GM12873 (cell line): ENCODE results near the gene GOLT1B.

Experiments used
- TF ChIP-seq, protein P1 (sequence below): IDR thresholded peaks from 2 replicates; pipeline ENCODE4 v1.5.1; 2012; ENCODE audit warnings: low read depth, mild to moderate bottlenecking, moderate library complexity, low read length, control low read depth; ENCODE audit not compliant: insufficient read depth; ENCODE audit errors: missing control alignments

GOLT1B gene

DNA sequence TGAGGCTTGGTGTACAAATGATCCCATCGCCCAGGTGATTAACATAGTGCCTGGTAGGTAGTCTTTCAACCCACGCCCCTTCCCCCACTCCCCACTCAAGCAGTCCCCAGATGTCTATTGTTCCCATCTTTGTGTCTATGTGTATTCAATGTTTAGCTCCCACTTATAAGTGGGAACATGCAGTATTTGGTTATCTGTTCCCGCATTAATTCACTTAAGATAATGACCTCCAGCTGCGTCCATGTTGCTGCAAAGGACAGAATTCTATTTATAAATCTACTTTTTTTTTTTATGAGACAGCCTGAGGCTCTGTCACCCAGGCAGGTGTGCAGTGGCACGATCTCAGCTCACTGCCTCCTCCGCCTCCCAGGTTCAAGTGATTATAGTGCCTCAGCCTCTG lies 40.2 kb downstream of the GOLT1B start:
- TF ChIP-seq, protein P1, sequence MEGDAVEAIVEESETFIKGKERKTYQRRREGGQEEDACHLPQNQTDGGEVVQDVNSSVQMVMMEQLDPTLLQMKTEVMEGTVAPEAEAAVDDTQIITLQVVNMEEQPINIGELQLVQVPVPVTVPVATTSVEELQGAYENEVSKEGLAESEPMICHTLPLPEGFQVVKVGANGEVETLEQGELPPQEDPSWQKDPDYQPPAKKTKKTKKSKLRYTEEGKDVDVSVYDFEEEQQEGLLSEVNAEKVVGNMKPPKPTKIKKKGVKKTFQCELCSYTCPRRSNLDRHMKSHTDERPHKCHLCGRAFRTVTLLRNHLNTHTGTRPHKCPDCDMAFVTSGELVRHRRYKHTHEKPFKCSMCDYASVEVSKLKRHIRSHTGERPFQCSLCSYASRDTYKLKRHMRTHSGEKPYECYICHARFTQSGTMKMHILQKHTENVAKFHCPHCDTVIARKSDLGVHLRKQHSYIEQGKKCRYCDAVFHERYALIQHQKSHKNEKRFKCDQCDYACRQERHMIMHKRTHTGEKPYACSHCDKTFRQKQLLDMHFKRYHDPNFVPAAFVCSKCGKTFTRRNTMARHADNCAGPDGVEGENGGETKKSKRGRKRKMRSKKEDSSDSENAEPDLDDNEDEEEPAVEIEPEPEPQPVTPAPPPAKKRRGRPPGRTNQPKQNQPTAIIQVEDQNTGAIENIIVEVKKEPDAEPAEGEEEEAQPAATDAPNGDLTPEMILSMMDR = no peak

DNA sequence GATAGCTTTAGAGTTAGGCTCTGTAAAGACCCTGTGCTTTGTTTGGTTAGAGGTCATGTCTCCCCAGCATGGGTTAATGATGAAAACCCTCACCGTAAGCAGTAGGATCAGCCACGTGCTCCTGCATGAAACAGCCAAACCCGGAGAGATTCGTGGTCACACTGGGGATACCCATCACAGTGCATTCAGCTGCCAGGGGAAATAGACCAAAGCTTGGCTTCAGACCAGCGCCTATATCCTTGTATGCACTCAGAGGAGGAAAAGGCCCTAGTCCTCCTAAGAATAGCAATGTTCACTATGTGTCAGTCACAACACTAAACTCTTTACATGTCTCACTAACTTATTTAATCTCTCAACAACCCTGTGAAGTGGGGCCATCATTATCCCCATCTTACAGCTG lies 40.8 kb downstream of the GOLT1B start:
- TF ChIP-seq, protein P1 = no peak

DNA sequence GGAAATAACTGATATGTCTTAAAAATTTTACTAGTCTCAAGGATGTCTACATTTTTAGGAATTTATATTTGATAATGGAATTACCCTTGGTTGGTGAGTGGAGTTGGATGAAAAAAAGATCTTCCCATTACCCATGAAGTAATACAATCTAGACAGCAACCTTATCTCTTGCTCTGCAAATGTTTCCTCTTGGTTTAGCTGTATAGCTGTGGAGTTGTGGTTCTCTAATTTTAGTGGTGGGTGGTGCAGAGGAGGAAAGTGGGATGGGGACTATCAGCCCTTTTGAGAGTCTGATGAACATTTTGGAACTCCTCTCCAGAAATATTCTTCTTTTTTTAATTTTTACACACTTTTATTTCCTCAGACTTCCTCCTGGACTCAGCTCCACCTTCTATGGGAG lies 41.6 kb downstream of the GOLT1B start:
- TF ChIP-seq, protein P1 = no peak

DNA sequence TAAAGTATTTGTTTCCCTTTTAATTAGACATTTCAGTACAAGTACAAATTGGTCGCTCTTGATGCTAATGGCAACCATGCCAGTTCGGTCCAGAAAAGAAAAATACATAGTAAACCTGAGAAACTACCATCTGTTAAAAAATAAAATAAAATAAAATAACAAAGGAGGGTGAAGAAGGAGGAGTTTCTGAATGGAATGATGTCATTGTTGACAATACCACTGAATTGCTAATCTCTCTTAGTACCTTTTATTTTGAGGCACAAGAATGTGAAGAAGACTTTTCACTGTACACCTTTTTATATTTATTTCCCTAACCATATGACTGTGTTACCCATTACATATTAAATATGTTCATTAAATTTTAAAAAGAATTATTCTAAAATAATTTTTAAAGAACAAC lies 44.0 kb downstream of the GOLT1B start:
- TF ChIP-seq, protein P1 = no peak

DNA sequence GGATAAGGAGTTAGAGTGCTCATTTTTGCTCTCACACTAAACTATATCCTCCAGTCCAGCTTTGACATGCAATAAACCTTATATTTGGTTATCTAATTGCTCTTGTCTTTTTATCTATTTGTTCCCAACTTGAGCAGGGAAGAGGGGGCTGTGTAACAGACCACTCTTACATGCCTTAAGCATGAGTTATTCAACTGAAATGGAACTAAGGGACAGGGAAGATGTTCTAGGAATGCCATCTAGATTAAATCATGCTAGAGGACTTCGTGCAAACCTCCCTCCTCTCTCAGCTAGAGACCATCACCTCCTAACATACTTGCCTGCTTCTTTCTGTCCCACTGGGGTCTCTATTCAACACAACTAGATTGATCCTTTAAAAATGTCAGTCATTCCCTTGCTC lies 45.1 kb downstream of the GOLT1B start:
- TF ChIP-seq, protein P1 = no peak

DNA sequence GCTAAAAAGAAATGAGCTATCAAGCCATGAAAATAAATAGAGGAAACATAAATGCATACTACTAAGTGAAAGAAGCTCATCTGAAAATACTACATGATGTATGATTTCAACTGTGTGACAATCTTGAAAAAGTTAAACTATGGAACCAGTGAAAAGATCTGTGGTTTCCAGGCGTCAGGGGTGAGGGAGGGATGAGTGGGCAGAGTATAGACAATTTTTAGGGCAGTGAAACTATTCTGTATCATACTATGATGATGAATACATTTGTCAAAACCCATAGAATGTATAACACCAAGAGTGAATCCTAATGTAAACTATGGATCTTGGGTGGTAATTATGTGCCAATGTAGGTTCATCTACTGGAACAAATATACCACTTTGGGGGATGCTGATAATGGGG lies 45.8 kb downstream of the GOLT1B start:
- TF ChIP-seq, protein P1 = no peak

DNA sequence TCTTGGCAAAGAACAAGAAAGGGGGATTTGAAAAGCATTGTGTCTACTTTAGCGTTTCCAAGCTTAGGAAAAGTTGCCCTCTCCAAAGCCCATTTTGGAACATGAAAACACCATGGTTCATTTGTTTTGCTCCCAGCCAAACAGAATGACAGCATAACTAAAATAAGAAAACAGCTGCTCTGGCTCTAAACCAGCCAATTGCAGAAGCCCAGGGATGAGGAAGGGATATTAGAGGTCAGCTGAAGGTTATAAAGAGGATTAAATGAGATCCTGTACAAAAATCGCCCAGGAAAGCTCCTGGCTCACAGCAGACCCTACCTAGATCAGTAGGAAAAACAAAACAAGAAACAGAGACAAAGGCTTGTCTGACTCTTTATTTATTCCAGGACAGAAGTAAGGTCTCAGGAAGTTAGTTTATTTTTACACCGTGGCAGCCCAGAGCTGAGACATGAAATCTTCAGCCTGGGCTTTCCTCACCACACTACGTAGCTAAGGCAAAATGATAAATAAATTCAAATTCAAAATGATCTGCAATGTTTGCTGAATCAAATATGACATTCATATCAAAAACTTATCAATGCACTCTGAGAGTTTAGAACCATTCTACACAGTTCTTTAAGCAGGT lies 50.4 kb downstream of the GOLT1B start:
- TF ChIP-seq, protein P1 = no peak
